Endothelial cell of umbilical vein (primary cell): ENCODE data around the gene ZFHX2. TPM values are rescaled to one million over a fixed set of nuclear protein-coding genes. Genes with fewer than 3 reads are reported as not detected.

Experiments used
- BruUV-seq: library from RNA; stranded (reverse); fragments of 400-500 nt; replicated peaks from 2 replicates; lab custom pipeline; 2021; lab: Mats Ljungman, UMichigan
- CTCF ChIA-PET: fragments of 300-600, 350-600 bp; sonication (Branson Sonifier 250); formaldehyde crosslinking; loops from one replicate; lab custom pipeline; 2021; ENCODE audit warnings: antibody characterized with exemption, inconsistent platforms; lab: Charles Lee
- POLR2A ChIA-PET: fragments of 300-600, 350-600 bp; sonication (Branson Sonifier 250); formaldehyde crosslinking; loops from one replicate; lab custom pipeline; 2021; ENCODE audit warnings: antibody characterized with exemption, inconsistent platforms; lab: Charles Lee
- DNase-seq: peaks from one replicate; pipeline ENCODE4 v3.0.0-alpha.2; 2011; ENCODE audit warnings: low read depth, low spot score
- FAIRE-seq: peaks from 2 replicates; lab custom pipeline; 2011; peaks lifted over from hg19 to GRCh38; lab: Jason Lieb, UNC
- H2AFZ ChIP-seq: 2 replicates; pipeline ENCODE4 v1.6.0; 2012; ENCODE audit warnings: low read depth, low read length, control low read depth, inconsistent platforms
- H3K27ac ChIP-seq: 2 replicates; pipeline ENCODE4 v1.5.1; 2011; ENCODE audit warnings: low read depth, mild to moderate bottlenecking, control low read depth, low read length, moderate library complexity; ENCODE audit not compliant: insufficient read depth
- H3K27me3 ChIP-seq, 2 experiments: 2 replicates each; pipeline versions ENCODE4 v1.6.0 to v1.6.1; 2011; ENCODE audit warnings: low read length in 2 of 2, mixed read lengths in 1 of 2; ENCODE audit not compliant: control insufficient read depth in 2 of 2, insufficient read depth in 2 of 2
- H3K36me3 ChIP-seq, 2 experiments: 2 replicates in 1 of 2; 3 replicates in 1 of 2; pipeline ENCODE4 v1.5.1; 2011; ENCODE audit warnings: low read length in 2 of 2, mild to moderate bottlenecking in 1 of 2, moderate library complexity in 1 of 2; ENCODE audit not compliant: control insufficient read depth in 2 of 2, insufficient read depth in 2 of 2; ENCODE audit errors: extremely low read depth in 1 of 2
- H3K4me1 ChIP-seq: 3 replicates; pipeline ENCODE4 v1.5.1; 2011; ENCODE audit warnings: mild to moderate bottlenecking, low read length; ENCODE audit not compliant: control insufficient read depth, insufficient read depth; ENCODE audit errors: extremely low read depth
- H3K4me2 ChIP-seq: 2 replicates; pipeline ENCODE4 v1.6.1; 2011; ENCODE audit warnings: low read length, control low read depth, mixed read lengths; ENCODE audit not compliant: insufficient read depth
- H3K4me3 ChIP-seq, 3 experiments: fragments of 200-600 bp in 1 of 3; sonication (generic), shearing (Covaris generic) in 1 of 3; replicated peaks in 1 of 3; 2 replicates each; pipeline ENCODE4 v1.5.1; 2011 to 2016; ENCODE audit warnings: control low read depth in 3 of 3, low read length in 3 of 3, mild to moderate bottlenecking in 2 of 3, inconsistent platforms in 1 of 3, low read depth in 1 of 3, moderate library complexity in 1 of 3; ENCODE audit not compliant: insufficient read depth in 1 of 3
- H3K79me2 ChIP-seq: 2 replicates; pipeline ENCODE4 v1.6.0; 2012; ENCODE audit warnings: low read length, inconsistent platforms; ENCODE audit not compliant: control insufficient read depth, insufficient read depth
- H3K9ac ChIP-seq: replicated peaks from 2 replicates; pipeline ENCODE3; 2011; ENCODE audit warnings: low read length, control low read depth; ENCODE audit not compliant: insufficient read depth; ENCODE audit errors: extremely low read depth
- H3K9me1 ChIP-seq: replicated peaks from 3 replicates; pipeline ENCODE4 v1.6.0; 2011; ENCODE audit warnings: mild to moderate bottlenecking, low read length; ENCODE audit not compliant: control insufficient read depth, insufficient read depth; ENCODE audit errors: extremely low read depth
- H3K9me3 ChIP-seq: replicated peaks from 2 replicates; pipeline ENCODE4 v1.5.1; 2012; ENCODE audit warnings: low read length, inconsistent platforms; ENCODE audit not compliant: control insufficient read depth, insufficient read depth
- H4K20me1 ChIP-seq: replicated peaks from 2 replicates; pipeline ENCODE3; 2011; ENCODE audit warnings: mild to moderate bottlenecking, low read length; ENCODE audit not compliant: control insufficient read depth, insufficient read depth; ENCODE audit errors: extremely low read depth
- EZH2 ChIP-seq: IDR thresholded peaks from 2 replicates; pipeline ENCODE4 v1.6.1; 2012; ENCODE audit warnings: borderline replicate concordance, low read depth, mild to moderate bottlenecking, moderate library complexity, low read length, inconsistent platforms; ENCODE audit not compliant: severe bottlenecking
- FOS ChIP-seq: IDR thresholded peaks from 2 replicates; pipeline ENCODE4 v1.6.1; 2011; ENCODE audit warnings: mild to moderate bottlenecking, low read length, moderate library complexity, borderline replicate concordance; ENCODE audit not compliant: insufficient read depth
- GATA2 ChIP-seq: IDR thresholded peaks from 2 replicates; pipeline ENCODE4 v1.7.0; 2011; ENCODE audit warnings: low read depth, mild to moderate bottlenecking, moderate library complexity, mixed read lengths, low read length; ENCODE audit not compliant: insufficient read length, insufficient read depth
- JUN ChIP-seq: IDR thresholded peaks from 2 replicates; pipeline ENCODE4 v1.6.1; 2011; ENCODE audit warnings: borderline replicate concordance, low read depth; ENCODE audit not compliant: insufficient read length, insufficient read depth
- MYC ChIP-seq: IDR thresholded peaks from one replicate; pipeline ENCODE4 v1.6.1; 2011; ENCODE audit warnings: mild to moderate bottlenecking, low read depth, low read length
- POLR2A ChIP-seq: IDR thresholded peaks from 2 replicates; pipeline ENCODE4 v1.6.1; 2012; ENCODE audit warnings: low read depth, mild to moderate bottlenecking, control low read depth, low read length
- POLR2AphosphoS5 ChIP-seq: IDR thresholded peaks from 2 replicates; pipeline ENCODE4 v1.6.1; 2012; ENCODE audit warnings: low read depth, mild to moderate bottlenecking, control low read depth, low read length, moderate library complexity; ENCODE audit not compliant: insufficient read depth
- dilution Hi-C: fragments of 300-500 bp; cut with MboI; formaldehyde crosslinking; loops from one replicate; pipeline ENCODE4 v1.15.0; 2019; ENCODE audit warnings: low sequenced_read_pairs; ENCODE audit not compliant: extremely low pct_ligation_motif_present
- intact Hi-C: fragments of 100-400 bp; cut with micrococcal nuclease; formaldehyde crosslinking; loops from one replicate; pipeline ENCODE4 v1.10.0; 2022
- polyA plus RNA-seq, 4 experiments: library from polyadenylated mRNA; depleted of rRNA in 3 of 4; stranded (reverse) in 3 of 4; unstranded in 1 of 4; fragments of >200 nt; gene quantifications; 2 replicates each; pipeline versions ENCODE4 v1.2.1 to v1.2.3, GENCODE V29; 2011 to 2012; ENCODE audit warnings: missing spikeins in 1 of 4
- total RNA-seq: library from RNA; stranded (reverse); gene quantifications from 2 replicates; pipeline ENCODE4 v1.2.3, GENCODE V29; 2021
- TF ChIP-seq, protein P1 (sequence below): IDR thresholded peaks from 2 replicates; pipeline ENCODE4 v1.6.1; 2011; ENCODE audit not compliant: insufficient read depth, insufficient read length
- TF ChIP-seq, protein P2 (sequence below), 2 donors: IDR thresholded peaks; 1 replicate in 1 of 2; 2 replicates in 1 of 2; pipeline ENCODE4 v1.5.1; 2011; ENCODE audit warnings: low read length in 2 of 2, mild to moderate bottlenecking in 2 of 2, moderate library complexity in 2 of 2, control low read depth in 1 of 2, inconsistent platforms in 1 of 2, low read depth in 1 of 2; ENCODE audit not compliant: insufficient read depth in 1 of 2; ENCODE audit errors: extremely low read depth in 1 of 2

The ZFHX2 gene
- total and polyA plus RNA-seq, 2 donors (not counting 3 experiments of a cell fraction or from before 2014, with no cell fraction given), result 0.25 to 2.3 TPM

DNA sequence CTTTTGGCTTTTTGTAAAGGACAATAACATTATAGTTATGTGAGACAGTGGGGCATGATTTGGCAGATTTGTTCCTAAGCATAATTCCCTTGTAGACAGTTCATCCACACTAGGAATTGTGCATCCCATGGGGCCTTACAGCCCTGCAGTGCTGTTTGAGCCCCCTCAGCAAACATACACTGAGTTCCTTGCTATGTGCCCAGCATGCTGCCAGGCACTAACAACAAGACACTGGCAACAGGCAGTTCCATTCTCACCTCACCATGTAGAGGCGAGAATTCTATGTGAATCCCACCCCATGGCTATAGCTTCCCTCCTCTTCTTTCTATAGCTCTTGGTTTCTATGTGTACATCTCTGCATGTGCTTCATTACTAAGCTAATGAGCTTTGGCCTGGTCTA is 6.4 kb upstream of the ZFHX2 start:
- H3K4me2 ChIP-seq, result no peak overlapping the region
- no peak overlapping the region for H3K9ac ChIP-seq
- BruUV-seq, result no TSS peak
- H4K20me1 ChIP-seq, result no peaks in the 10 kb centered on the region
- CTCF ChIA-PET, result interaction anchor here (1.1 to 12.3 kb wide), 5 partner anchors 9 to 79 kb away, joined by 4 to 416 read pairs (median 12); no protein-coding TSS in a partner anchor
- peaks cover 11% of the 10 kb centered on the region for H3K79me2 ChIP-seq
- no peak overlapping the region for H2AFZ ChIP-seq
- no peaks in the 10 kb centered on the region for H3K27me3 ChIP-seq
- H3K36me3 ChIP-seq, result peaks cover 0 to 11% of the 10 kb centered on the region in 2 experiments
- no peak overlapping the region for H3K27ac ChIP-seq
- no peaks in the 10 kb centered on the region for H3K9me1 ChIP-seq
- POLR2A ChIA-PET, result no interaction called here
- DNase-seq, result no peak
- no peak overlapping the region for H3K4me3 ChIP-seq
- peaks cover 11% of the 10 kb centered on the region for H3K4me1 ChIP-seq
- TF ChIP-seq POLR2A (no peak), JUN (no peak), GATA2 (no peak), POLR2AphosphoS5 (no peak), EZH2 (no peak), MYC (no peak), FOS (no peak)
- TF ChIP-seq, protein P1, sequence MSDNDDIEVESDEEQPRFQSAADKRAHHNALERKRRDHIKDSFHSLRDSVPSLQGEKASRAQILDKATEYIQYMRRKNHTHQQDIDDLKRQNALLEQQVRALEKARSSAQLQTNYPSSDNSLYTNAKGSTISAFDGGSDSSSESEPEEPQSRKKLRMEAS, result no peak
- TF ChIP-seq, protein P2, sequence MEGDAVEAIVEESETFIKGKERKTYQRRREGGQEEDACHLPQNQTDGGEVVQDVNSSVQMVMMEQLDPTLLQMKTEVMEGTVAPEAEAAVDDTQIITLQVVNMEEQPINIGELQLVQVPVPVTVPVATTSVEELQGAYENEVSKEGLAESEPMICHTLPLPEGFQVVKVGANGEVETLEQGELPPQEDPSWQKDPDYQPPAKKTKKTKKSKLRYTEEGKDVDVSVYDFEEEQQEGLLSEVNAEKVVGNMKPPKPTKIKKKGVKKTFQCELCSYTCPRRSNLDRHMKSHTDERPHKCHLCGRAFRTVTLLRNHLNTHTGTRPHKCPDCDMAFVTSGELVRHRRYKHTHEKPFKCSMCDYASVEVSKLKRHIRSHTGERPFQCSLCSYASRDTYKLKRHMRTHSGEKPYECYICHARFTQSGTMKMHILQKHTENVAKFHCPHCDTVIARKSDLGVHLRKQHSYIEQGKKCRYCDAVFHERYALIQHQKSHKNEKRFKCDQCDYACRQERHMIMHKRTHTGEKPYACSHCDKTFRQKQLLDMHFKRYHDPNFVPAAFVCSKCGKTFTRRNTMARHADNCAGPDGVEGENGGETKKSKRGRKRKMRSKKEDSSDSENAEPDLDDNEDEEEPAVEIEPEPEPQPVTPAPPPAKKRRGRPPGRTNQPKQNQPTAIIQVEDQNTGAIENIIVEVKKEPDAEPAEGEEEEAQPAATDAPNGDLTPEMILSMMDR (IDR thresholded peaks at IDR 0.05; ENCODE audit: extremely low read depth in 1 of 2, insufficient read depth in 1 of 2, low read depth in 1 of 2, low read length in 2 of 2), result no peak
- no peaks in the 10 kb centered on the region for H3K9me3 ChIP-seq
- FAIRE-seq, result no peak
- dilution Hi-C loops, result no loop called here
- intact Hi-C loops, result no loop called here
